Thyroid gland (tissue), 4 donors: Measurements from ENCODE around the gene NKD1.

Experiments
- CTCF ChIP-seq, 6 experiments: fragments of 200-600 bp in 3 of 6; fragments of 450-650 bp in 3 of 6; sonication (generic) in 3 of 6; IDR thresholded peaks; one replicate each; pipeline ENCODE4 v1.5.1; 2016 to 2019; ENCODE audit warnings: antibody characterized with exemption in 6 of 6, mild to moderate bottlenecking in 2 of 6, inconsistent platforms in 1 of 6, moderate library complexity in 1 of 6
- POLR2A ChIP-seq, 2 donors: fragments of 450-650 bp; IDR thresholded peaks; one replicate each; pipeline ENCODE4 v1.6.1; 2017; ENCODE audit warnings: antibody characterized with exemption in 2 of 2, mild to moderate bottlenecking in 2 of 2, moderate library complexity in 1 of 2

GRCh38 chr16:50611332-50611934 lies 63.2 kb downstream of the NKD1 start:
- TF ChIP-seq CTCF (IDR thresholded peaks at IDR 0.05) = no peak
- TF ChIP-seq POLR2A (IDR thresholded peaks at IDR 0.05) = no peak
